PC-9 (cell line): ENCODE results near the gene ABL1. TPM values are rescaled to one million over a fixed set of nuclear protein-coding genes. Genes with fewer than 3 reads are reported as not detected.
"Not testable (repeated sequence)": the region's sequence is repeated elsewhere in the genome, so short reads cannot be mapped to it uniquely, and the experiment has no call there.

Source experiments
- BruUV-seq: library from RNA; stranded (reverse); fragments of 400-500 nt; replicated peaks from 2 replicates; lab custom pipeline; 2021; lab: Mats Ljungman, UMichigan
- CTCF ChIA-PET: fragments of 300-600 bp; sonication (Branson Sonifier 250); formaldehyde crosslinking; loops from one replicate; lab custom pipeline; 2022; ENCODE audit warnings: antibody characterized with exemption; lab: Charles Lee
- POLR2A ChIA-PET: fragments of 300-600 bp; sonication (Branson Sonifier 250); formaldehyde crosslinking; loops from one replicate; lab custom pipeline; 2022; ENCODE audit warnings: antibody characterized with exemption; ENCODE audit not compliant: unreplicated experiment; lab: Charles Lee
- DNase-seq, 2 experiments: peaks; one replicate each; pipeline versions ENCODE4 v3.0.0 to v3.0.0-alpha.2; 2015 to 2022; ENCODE audit warnings: mixed read lengths in 1 of 2
- H2AFZ ChIP-seq: fragments of 200-600 bp; sonication (generic); 2 replicates; pipeline ENCODE4 v1.8.1; 2017; ENCODE audit warnings: antibody characterized with exemption
- H3F3A ChIP-seq: fragments of 200-600 bp; sonication (generic); 2 replicates; pipeline ENCODE4 v1.8.1; 2017; ENCODE audit warnings: antibody characterized with exemption, mild to moderate bottlenecking, low read depth; ENCODE audit not compliant: insufficient read depth
- H3K27ac ChIP-seq: fragments of 200-600 bp; sonication (generic); 2 replicates; pipeline ENCODE4 v1.6.1; 2016; ENCODE audit warnings: mixed run types
- H3K27me3 ChIP-seq: fragments of 200-600 bp; sonication (generic); 2 replicates; pipeline ENCODE4 v1.6.1; 2016; ENCODE audit warnings: low read depth, mixed run types; ENCODE audit not compliant: insufficient read depth
- H3K36me3 ChIP-seq: fragments of 200-600 bp; sonication (generic); 2 replicates; pipeline ENCODE4 v1.6.1; 2016; ENCODE audit warnings: low read depth, mixed run types
- H3K4me1 ChIP-seq: fragments of 200-600 bp; sonication (generic); replicated peaks from 2 replicates; pipeline ENCODE4 v1.6.1; 2016; ENCODE audit warnings: mixed run types; ENCODE audit not compliant: insufficient read depth
- H3K4me2 ChIP-seq: fragments of 200-600 bp; sonication (generic); 2 replicates; pipeline ENCODE4 v1.6.1; 2017; ENCODE audit warnings: mixed run types
- H3K4me3 ChIP-seq: fragments of 200-600 bp; sonication (generic); 2 replicates; pipeline ENCODE4 v1.6.1; 2016; ENCODE audit warnings: mixed run types
- H3K79me2 ChIP-seq: fragments of 200-600 bp; sonication (generic); 2 replicates; pipeline ENCODE4 v1.6.1; 2017; ENCODE audit warnings: low read depth, mixed run types
- H3K9me2 ChIP-seq: fragments of 200-600 bp; sonication (generic); 2 replicates; pipeline ENCODE4 v1.8.1; 2017; ENCODE audit warnings: mild to moderate bottlenecking; ENCODE audit not compliant: insufficient read depth
- H3K9me3 ChIP-seq: fragments of 200-600 bp; sonication (generic); 2 replicates; pipeline ENCODE4 v1.8.1; 2016; ENCODE audit warnings: low read depth; ENCODE audit not compliant: insufficient read depth
- H4K20me1 ChIP-seq: fragments of 200-600 bp; sonication (generic); 2 replicates; pipeline ENCODE4 v1.8.1; 2017; ENCODE audit not compliant: insufficient read depth
- CTCF ChIP-seq: fragments of 200-600 bp; sonication (generic); conservative IDR thresholded peaks from 2 replicates; pipeline ENCODE4 v1.6.1; 2017; ENCODE audit warnings: mixed run types, antibody characterized with exemption, mild to moderate bottlenecking, moderate library complexity
- EZH2 ChIP-seq: fragments of 200-600 bp; sonication (generic); IDR thresholded peaks from 2 replicates; pipeline ENCODE4 v1.8.0; 2017; ENCODE audit warnings: antibody characterized with exemption, low read depth
- intact Hi-C: fragments of 100-400 bp; cut with micrococcal nuclease; formaldehyde crosslinking; loops from one replicate; pipeline ENCODE4 v1.10.0; 2022; ENCODE audit not compliant: unreplicated experiment
- total RNA-seq: library from RNA; stranded (reverse); gene quantifications from 2 replicates; pipeline ENCODE4 v1.2.3, GENCODE V29; 2021

Gene ABL1
- total RNA-seq, 1 experiment from 2014 or later, result 54.8 TPM

GRCh38 chr9:130906735-130907416, 71.8 kb downstream of the ABL1 start:
- Histone ChIP-seq H3K79me2 (no peaks in the 10 kb centered on the region), H3K4me3 (no peak overlapping the region), H3F3A (no peaks in the 10 kb centered on the region), H3K4me2 (no peak overlapping the region), H3K27me3 (0 out of 2 replicates have a peak, but pooled peaks cover 9% of the 10 kb centered on the region), H3K9me2 (no peaks in the 10 kb centered on the region), H3K4me1 (no peaks in the 10 kb centered on the region), H4K20me1 (no peaks in the 10 kb centered on the region), H3K36me3 (no peaks in the 10 kb centered on the region), H3K9me3 (no peaks in the 10 kb centered on the region), H3K27ac (no peak overlapping the region), H2AFZ (no peak overlapping the region)
- BruUV-seq, result no TSS peak
- CTCF ChIA-PET, result no interaction called here
- TF ChIP-seq EZH2 (no peak), CTCF (no peak)
- intact Hi-C loops, result no loop called here
- POLR2A ChIA-PET, result interaction anchor here (0.6 kb wide), 1 partner anchor 59 kb away, joined by 3 read pairs; no protein-coding TSS in a partner anchor
- DNase-seq, result no peak

- BruUV-seq, result no TSS peak
- TF ChIP-seq EZH2 (no peak), CTCF (no peak)
- intact Hi-C loops, result no loop called here
- ChIA-PET CTCF (no interaction called here), POLR2A (no interaction called here)
- Histone ChIP-seq H3K4me2 (no peak overlapping the region), H3K27me3 (no peaks in the 10 kb centered on the region), H3K9me3 (no peaks in the 10 kb centered on the region), H3K27ac (no peak overlapping the region), H3K36me3 (no peaks in the 10 kb centered on the region), H3K4me3 (no peak overlapping the region), H3K9me2 (no peaks in the 10 kb centered on the region), H3K4me1 (0 out of 2 replicates have a peak, but pooled peaks cover 4% of the 10 kb centered on the region), H3K79me2 (no peaks in the 10 kb centered on the region), H2AFZ (no peak overlapping the region), H3F3A (no peaks in the 10 kb centered on the region), H4K20me1 (no peaks in the 10 kb centered on the region)
- DNase-seq, result no peak
Measured at GRCh38 chr9:130908146-130908877, 73.3 kb downstream of the ABL1 start.

GRCh38 chr9:130908878-130909355, 73.9 kb downstream of the ABL1 start:
- Histone ChIP-seq H3K9me3 (no peaks in the 10 kb centered on the region), H4K20me1 (no peaks in the 10 kb centered on the region), H3K4me2 (no peak overlapping the region), H3K79me2 (no peaks in the 10 kb centered on the region), H2AFZ (no peak overlapping the region), H3K4me3 (no peak overlapping the region), H3K4me1 (0 out of 2 replicates have a peak, but pooled peaks cover 4% of the 10 kb centered on the region), H3K27me3 (no peaks in the 10 kb centered on the region), H3K27ac (no peak overlapping the region), H3K36me3 (no peaks in the 10 kb centered on the region), H3F3A (no peaks in the 10 kb centered on the region), H3K9me2 (no peaks in the 10 kb centered on the region)
- no peak for TF ChIP-seq EZH2
- TF ChIP-seq CTCF, result no peak
- intact Hi-C loops, result no loop called here
- no TSS peak for BruUV-seq
- ChIA-PET CTCF (interaction anchor here (1.1 kb wide), 1 partner anchor 43 kb away, joined by 3 read pairs; no protein-coding TSS in a partner anchor), POLR2A (no interaction called here)
- no peak for DNase-seq

GRCh38 chr9:130910041-130910440, 75.0 kb downstream of the ABL1 start:
- intact Hi-C loops, result not testable (repeated sequence)

GRCh38 chr9:130910670-130911069, 75.6 kb downstream of the ABL1 start:
- H3K4me3 ChIP-seq, H3K27ac ChIP-seq, BruUV-seq, CTCF ChIA-PET, POLR2A ChIA-PET, H3K9me2 ChIP-seq, H3K4me1 ChIP-seq, H3F3A ChIP-seq, H3K27me3 ChIP-seq, H3K9me3 ChIP-seq, DNase-seq, H2AFZ ChIP-seq, H3K4me2 ChIP-seq, H3K36me3 ChIP-seq, intact Hi-C loops, H3K79me2 ChIP-seq, H4K20me1 ChIP-seq: not testable (repeated sequence)

More at GRCh38 chr9:130910041-130910440, 75.0 kb downstream of the ABL1 start:
- H3K36me3 ChIP-seq, H3K79me2 ChIP-seq, H2AFZ ChIP-seq, H3K27ac ChIP-seq, DNase-seq, H3K9me3 ChIP-seq, H3K27me3 ChIP-seq, BruUV-seq, H3K4me2 ChIP-seq, H3K4me1 ChIP-seq, H4K20me1 ChIP-seq, H3K9me2 ChIP-seq, H3F3A ChIP-seq, H3K4me3 ChIP-seq, POLR2A ChIA-PET: not testable (repeated sequence)
- CTCF ChIA-PET, result interaction anchor here (0.7 to 1.1 kb wide), 2 partner anchors 39 to 44 kb away, joined by 3 to 4 read pairs; no protein-coding TSS in a partner anchor
